HG03520 (cell line): ENCODE results near the gene TOR1B.
"Not testable (repeated sequence)": the region's sequence is repeated elsewhere in the genome, so short reads cannot be mapped to it uniquely, and the experiment has no call there.

ENCODE experiments used
- ATAC-seq: cut with Tn5 transposase; IDR thresholded peaks from one replicate; pipeline ENCODE4 v1.9.1; 2021; ENCODE audit warnings: mild to moderate bottlenecking, moderate library complexity; ENCODE audit not compliant: unreplicated experiment

Gene TOR1B, protein sequence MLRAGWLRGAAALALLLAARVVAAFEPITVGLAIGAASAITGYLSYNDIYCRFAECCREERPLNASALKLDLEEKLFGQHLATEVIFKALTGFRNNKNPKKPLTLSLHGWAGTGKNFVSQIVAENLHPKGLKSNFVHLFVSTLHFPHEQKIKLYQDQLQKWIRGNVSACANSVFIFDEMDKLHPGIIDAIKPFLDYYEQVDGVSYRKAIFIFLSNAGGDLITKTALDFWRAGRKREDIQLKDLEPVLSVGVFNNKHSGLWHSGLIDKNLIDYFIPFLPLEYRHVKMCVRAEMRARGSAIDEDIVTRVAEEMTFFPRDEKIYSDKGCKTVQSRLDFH

GRCh38 chr9:129802833-129803675, at the start of gene TOR1B:
TSS of gene TOR1B (plus strand) at chr9:129803184. CDS start at chr9:129803213, 29 bp downstream.
- ATAC-seq, result peak; percentile 85

DNA sequence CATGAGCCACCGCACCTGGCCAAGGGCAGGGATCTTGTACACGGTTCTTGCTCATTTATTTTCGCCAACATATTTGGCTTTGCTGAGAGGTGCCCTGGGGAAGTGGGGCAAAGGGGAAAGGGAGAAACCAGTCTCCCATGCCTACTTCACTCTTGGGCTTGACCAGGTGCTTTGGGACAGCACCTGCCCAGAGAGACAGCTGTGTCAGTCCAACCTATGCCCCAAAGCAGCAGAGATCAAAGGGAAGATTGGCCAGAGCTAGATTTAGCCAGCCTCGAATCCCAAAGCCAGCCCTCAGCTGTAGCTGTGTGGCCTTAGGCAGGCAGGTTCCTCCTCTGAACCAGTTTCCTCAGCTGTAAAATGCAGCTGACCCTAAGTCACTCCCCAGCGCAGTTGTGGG, 47.8 kb upstream of the TOR1B start:
- no peak for ATAC-seq

DNA sequence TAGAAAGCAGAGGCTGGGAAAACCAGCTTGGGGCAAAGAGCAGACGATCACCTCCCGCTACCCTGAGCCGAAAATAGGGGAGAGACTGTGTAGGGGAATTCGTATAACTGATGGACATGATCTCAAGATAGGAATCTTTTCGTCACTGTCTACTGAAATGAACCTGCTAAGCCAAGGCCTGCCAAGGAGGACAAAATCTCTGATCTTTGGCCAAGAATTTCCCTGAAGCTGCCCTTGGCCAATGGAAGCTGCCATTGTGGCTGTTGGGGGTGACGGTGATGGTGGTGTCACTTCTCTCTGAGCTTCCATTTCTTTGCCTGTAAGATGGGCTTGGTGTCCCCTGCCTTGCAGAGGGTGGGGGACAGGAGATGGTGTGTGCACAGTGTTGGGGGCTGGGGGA, 46.8 kb upstream of the TOR1B start:
- ATAC-seq, result no peak

GRCh38 chr9:129757045-129757444, 45.9 kb upstream of the TOR1B start:
- ATAC-seq, result no peak

DNA sequence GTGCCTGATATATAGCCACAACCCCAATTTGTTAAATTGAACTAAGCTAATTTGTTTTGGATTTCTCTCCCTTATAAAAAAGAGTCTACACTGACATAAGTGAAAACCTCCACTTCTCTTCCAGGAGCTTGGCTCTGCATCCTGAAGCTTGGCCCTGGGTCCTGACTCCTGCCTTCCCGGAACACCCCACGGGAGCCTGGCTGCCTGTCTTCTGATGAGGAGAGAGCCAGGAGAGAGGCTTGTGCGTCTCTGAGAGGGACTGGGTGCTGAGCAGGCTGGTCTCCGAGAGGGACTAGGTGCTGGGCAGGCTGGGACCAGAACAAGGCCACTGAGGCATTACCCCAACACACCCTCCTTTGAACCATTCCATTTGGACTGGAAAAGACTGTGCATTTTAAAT, 43.7 kb upstream of the TOR1B start:
- ATAC-seq, result no peak

DNA sequence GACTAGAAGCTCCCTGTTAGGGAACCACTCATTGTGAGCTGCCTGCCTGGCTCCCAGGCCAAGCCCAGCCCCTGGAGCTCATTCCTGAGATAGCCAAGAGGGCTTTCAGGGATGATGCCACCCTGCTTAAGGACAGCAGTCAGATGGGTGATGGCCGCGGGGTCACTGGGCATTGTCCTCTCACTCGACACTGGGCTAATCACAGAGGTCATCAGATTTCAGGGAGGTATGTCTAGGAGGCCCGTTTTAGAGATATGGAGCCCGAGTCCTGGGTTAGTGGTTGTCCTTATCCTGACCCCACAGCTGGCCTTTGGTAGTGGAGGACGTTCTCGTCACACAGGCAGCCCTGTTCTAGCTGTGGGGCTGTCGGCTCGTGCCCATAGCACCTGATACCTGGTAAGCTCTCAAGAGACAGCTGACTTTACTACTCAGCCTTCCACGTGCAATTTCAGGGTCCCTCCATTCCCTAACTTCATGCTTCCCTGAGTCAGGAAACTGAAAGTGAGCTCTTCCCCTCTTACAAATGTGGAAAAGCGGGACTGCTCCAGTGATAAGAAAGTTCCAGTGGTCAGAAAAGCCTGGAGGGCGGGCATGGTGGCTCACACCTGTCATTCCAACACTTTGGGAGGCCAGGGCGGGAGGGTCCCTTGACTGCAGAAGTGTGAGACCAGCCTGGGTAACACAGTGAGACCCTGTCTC, 43.0 kb upstream of the TOR1B start:
- no peak for ATAC-seq

DNA sequence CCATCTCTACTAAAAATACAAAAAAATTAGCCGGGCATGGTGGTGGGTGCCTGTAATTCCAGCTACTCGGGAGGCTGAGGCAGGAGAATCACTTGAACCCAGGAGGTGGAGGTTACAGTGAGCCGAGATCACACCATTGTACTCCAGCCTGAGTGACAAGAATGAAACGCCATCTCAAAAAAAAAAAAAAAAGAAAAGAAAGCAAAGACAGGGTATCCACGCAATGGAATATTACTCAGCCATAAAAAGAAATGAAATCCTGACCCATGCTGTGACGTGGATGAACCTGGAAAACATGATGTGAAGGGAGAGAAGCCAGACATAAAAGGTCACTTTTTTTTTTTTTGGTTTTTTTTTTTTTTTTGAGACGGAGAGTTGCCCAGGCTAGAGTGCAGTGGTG, 42.2 kb upstream of the TOR1B start:
- ATAC-seq, result not testable (repeated sequence)

DNA sequence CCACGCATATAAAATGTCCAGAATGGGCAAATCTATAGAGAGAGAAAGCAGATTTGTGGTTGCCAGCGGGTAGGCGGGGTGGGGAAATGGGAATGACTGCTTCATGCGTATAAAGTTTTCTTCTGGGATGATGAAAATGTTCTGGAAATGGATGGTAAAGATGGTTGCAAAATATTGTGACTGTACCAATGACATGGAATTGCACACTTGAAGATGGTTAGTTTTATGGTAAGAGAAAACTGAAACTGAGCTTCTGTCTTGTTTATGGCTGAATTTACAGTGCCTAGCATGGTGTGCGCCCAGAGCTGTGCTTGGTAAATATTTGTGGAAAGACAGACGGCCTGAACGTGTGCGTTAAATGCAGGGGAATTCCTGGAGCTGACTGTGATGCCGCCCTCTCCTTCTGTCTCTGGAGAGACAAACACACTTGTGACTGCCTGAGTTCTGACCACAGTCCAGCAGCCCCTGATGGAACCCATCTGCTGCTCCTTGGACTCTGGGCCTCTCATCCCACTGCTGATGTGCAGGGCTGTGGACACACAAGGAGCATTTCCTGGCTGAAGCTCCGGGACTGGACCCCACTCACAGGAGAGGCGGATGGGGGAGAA, 41.6 kb upstream of the TOR1B start:
- ATAC-seq, result no peak

GRCh38 chr9:129761901-129762369, 41.0 kb upstream of the TOR1B start:
- no peak for ATAC-seq

GRCh38 chr9:129762370-129762984, 40.5 kb upstream of the TOR1B start:
- not testable (repeated sequence) for ATAC-seq

- no peak for ATAC-seq
Measured at GRCh38 chr9:129762985-129763926, 39.7 kb upstream of the TOR1B start.

GRCh38 chr9:129765764-129766317, 37.1 kb upstream of the TOR1B start:
- ATAC-seq, result no peak

- no peak for ATAC-seq
Measured at GRCh38 chr9:129768486-129768885, 34.5 kb upstream of the TOR1B start.

- ATAC-seq, result no peak
Measured at GRCh38 chr9:129769669-129770068, 33.3 kb upstream of the TOR1B start.

DNA sequence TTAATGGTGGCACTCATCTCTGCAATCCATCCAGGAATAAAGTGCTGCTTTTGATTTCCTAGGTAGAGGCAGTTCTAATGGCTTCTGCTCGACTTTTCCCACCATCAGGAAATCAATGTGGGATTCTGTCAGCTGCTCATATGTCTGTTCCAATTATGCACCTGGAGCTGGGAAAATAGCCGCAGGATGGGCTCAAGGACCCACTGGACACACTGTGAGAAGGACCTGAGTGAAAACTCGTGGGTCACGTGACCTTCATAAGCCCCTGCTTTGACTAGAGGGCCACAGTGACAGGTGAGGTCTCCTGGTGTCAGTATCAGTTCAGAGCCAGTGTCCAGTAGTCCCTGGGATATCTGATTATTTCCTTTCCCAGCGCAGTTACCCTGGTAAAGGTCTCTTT, 32.2 kb upstream of the TOR1B start:
- ATAC-seq, result no peak

DNA sequence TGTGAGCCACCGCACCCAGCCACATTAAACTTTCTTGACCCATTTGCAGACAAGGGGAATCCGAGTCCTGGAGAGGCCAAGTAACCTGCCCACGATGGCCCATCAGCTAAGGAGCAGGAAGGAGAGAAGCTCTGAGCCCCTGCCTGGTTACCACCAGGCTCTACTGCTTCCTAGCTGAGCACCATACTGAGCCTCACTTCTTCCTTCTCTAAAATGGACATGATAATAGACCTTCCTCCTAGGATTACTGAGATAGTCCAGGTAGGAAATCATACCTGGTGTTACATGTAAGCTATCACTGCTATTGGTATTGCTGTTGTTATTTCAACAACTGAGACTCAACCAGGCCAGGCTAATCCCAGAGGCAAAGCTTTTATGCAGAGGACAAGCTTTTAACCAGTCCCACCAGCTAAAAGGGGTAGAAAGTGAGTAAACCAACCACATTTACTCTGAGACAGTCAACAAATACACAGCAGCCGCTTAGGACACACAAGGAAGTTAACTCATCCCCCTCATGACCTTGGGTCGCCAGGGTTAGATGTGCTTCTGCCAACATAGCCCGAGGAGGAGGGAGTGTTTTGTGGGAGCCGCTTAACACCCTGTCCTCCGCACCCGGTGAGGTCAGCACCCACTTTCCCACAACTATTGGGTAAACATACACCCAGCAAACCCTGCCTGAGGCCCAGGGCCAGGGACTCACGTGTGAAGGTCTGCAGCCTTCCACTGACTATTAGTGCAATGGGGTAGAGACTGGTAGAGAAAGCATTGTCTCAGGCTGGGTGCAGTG, 29.5 kb upstream of the TOR1B start:
- ATAC-seq, result no peak

- ATAC-seq, result no peak
Measured at GRCh38 chr9:129774791-129775447, 28.1 kb upstream of the TOR1B start.

DNA sequence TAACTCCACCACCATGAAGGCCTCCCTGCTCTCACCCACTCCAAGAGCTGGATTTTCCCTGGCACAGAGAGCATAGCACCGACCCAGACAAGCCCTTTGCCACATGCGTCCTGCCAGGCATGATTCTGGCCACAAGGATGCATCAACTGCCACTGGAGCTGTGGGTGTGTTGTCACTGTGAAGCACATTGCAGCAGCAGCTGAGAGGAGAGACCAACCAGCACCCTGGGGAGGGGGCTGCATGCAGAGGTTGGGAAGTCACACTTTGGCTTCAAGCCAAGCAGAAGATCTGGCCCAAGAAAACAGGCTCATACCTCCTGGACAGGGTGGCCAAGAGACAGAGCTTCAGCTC, 27.6 kb upstream of the TOR1B start:
- no peak for ATAC-seq
